CD4-positive, alpha-beta T cell treated with Interleukin-15 for 1 hour (primary cell): ENCODE data around the gene TRIM63.

Source experiments
- DNase-seq: peaks from one replicate; pipeline ENCODE4 v3.0.0-alpha.2; 2020

TRIM63 gene

DNA sequence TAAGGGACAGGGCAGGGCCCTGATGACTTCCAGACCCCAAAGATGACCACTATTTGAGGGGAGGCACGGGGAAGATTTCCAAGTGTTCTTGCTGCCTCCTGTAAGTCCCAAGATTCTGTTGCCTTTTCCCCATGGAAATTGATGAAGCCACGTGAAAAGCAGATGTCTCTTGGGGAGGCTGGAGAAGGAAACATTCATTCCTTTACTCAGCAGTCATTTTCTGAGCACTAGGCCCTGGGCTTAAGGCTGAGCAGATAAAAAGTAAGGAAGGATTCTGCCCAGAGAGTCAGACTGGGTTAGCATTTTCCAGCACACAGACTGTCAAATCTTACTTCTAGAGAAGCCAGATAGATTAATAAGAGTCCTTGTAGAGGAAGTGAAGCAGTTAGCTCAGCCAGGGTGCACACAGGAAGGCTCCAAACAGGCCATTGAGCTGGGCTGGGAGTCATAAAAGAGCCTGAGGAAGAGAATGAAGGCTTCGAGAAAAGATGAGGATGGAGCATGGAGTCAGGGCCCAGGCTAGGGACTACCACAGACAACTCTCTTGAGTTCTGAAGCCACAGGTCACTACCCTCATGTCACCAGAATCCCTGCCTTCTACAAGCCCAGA is 35.7 kb downstream of the TRIM63 start:
- no peak for DNase-seq

DNA sequence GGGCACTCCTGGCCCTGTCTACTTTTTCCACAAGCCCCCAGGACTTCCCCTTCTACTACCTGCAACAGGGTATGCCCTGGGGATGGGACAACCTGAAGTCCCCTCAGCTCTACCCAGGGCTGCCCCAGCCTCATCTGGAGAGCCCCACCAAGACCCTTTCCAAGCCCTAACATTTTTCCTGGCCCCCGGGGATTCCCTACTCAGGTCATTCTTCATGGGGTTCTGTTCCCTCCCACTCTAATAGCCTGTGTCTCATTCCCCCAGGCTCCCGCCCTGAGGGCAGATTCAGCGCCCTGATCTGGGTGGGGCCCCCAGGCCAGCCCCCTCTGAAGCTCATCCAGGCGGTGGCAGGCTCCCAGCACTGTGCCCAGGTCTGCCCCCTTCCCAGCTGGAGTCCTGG is 36.2 kb downstream of the TRIM63 start:
- DNase-seq = no peak

DNA sequence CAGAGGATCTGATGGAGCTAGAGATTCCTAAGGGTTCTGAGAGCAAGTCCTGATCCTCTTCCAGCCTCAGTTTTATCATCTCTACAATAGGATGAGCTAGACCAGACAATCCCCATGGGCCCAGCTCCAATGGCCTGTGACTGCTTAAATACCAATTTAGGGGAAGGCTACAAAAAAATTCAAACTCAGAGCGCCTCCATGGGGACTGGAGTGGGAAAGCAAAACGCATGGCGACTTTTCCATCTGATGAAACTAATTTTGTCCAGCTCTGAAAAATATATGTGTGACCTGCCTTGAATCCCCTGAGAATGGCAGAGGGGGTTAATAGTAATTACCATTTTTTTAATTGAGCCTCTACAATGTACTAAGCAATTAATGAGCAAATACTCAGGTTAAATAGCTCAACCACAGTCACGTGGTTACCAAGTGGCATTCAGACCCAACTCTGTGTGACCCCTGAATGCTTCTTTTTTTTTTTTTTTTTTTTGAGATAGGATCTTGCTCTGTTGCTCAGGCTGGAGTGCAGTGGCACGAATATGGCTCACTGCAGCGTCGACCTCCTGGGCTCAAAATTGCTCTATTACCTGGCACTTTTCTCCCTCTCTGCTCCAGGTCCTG is 37.5 kb downstream of the TRIM63 start:
- DNase-seq = no peak

DNA sequence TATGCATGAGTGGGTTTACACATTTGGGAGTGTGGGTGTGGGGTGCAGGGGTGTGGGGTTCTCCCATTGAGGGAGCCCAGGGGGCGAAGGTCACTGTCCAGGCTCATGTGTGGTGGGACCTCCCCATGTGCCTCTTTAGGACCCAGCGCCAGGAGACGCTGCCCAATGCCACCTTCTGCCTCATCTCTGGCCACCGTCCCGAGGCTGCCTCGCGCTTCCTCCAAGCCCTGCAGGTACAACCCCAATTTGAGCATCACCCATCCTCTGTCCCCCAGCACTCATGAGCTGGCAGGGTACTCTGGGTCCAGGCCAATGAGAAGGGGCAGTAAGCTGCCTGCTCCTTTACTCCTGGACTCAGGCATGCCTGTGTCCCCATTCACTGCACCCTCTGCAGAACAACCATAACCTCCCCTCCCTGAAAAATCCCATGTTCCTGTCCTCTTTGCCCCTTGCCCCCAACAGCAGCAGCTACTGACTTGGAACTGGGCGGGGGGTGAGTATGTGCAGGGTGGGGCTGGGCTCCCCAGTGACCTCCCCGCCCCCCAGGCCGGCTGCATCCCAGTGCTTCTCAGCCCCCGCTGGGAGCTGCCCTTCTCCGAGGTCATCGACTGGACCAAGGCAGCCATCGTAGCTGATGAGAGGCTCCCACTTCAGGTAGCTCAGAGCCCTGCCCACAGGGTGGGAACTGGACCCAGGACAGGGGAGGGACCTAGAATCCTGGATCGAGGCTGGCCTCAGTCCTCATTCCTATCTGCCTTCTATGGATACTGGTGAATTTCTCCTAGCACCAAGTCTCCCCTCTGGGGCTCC is 38.2 kb downstream of the TRIM63 start:
- no peak for DNase-seq

DNA sequence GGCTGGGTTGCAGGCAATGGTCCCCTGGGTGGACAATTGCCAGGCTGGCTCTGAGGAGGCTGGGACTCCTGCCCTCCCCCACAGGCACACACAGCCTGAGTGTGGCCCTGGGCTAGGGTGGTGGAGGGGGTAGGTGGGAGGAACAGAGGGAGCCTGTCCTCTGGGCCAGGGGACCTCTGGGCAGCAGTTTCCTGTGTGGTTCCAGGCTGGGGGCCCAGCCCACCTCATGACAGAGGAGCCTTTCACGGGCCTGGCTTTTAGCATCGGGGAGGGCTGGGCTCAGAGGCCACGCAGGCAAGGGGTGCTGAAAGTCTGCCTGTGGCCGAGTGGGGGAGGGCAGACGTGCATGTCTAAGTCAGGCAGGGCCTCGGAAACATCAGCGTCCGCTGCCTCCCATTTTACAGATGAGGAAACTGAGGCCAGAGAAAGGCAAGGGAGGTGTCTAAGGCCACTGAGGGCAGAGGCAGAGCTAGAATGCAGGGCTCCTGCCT is 38.9 kb downstream of the TRIM63 start:
- no peak for DNase-seq

DNA sequence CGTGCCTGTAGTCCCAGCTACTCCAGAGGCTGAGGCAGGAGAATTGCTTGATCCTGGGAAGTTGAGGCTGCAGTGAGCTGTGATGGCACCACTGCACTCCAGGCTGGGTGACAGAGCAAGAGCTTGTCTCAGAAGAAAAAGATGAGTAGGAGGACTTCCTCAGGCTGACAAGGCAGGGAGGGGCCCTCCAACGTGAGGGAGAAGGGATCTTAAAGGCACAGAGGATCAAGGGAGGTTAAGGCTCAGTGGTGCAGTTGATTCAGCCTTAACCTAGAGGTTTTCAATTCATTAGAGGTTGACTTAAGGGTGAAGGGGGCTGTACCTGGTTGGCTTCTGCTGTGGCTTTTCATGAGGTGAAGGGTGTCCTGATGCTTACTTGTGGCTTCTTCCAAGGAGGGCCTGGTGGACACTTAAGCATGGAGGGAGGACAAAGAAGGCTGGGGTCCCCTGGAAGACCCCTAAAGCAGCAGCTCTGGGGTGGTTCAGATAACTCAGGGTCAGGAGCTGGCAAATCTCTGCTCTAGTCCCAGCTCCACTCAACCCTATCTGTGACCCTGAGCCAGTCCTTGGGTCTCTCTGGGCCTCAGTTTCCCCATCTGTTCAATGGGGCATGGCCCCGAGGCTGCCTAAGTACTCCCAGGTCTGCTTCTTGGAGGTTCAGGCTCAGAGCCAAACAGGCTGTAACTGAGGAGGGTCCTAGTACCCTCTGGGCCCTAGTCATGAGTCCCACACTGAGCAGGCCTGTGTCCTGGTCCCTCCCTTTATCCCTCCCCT is 39.5 kb downstream of the TRIM63 start:
- no peak for DNase-seq

DNA sequence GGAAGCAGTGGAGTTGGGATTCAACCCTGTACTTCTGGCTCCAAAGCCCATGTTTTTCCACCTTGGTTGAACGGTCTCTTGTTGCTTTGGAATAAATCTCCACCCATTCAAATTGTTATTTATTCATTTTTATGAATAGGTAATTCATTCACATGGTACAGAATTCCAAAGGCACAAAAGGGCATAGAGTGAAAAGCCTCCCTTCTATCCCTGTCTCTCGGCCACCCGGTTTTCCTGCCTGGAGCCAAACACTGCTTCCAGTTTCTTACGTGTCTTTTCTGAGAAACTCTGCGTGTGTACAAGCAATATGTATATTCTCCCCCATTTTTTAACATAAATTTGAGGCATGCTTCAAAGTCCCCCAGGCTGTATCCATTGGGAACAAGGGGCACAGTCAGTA is 41.9 kb downstream of the TRIM63 start:
- no peak for DNase-seq

DNA sequence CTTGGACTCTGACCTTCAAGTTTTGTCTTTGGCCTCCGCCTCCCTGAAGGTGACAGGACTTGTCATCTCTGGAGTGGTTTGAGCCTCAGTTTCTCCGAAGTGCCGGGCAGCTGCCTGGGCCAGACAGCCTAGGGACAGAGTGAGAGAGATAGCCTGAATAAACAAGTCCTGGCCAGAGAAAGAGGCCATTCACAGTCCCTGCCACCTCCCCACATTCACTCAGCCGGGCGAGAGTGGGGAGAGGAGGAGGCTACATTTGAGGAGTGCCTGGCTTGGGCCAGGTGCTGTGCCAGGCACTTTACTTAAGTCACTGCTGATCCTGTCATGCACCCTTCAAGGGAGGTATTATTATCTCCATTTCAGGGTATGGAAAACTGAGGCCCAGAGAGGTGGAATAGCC is 42.4 kb downstream of the TRIM63 start:
- DNase-seq = no peak

DNA sequence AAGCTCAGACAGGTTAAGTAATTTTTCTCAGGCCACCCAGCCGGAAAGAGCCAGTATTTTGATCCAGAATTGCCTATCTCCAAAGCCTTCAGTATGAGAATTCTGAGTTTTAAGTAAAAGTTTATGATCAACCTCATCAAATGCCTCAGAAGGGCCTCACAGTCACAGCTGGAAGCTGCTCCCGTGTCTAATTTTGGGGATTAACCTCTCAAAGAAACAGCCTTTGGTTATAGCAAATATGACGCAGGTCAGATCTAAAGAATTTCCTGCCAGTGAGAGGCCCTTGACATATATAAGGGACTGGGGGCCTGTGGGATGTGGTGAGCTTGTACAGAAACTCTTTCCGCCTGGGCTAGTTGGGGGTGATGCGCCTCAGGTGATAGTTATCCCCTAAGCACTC is 43.6 kb downstream of the TRIM63 start:
- DNase-seq = no peak

DNA sequence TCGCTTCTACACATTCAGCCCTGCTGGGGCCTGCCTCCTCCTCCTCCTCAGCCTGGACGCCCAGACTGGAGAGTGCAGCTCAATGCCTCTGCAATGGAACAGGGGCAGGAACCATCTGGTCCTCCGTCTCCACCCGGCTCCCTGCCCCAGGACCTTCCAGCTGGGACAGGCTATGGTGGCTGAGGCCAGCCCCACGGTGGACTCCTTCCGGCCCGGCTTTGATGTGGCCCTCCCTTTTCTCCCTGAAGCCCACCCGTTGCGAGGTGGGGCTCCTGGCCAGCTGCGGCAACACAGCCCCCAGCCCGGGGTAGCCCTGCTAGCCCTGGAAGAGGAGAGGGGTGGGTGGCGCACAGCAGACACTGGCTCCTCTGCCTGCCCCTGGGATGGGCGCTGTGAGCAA is 44.4 kb downstream of the TRIM63 start:
- no peak for DNase-seq

DNA sequence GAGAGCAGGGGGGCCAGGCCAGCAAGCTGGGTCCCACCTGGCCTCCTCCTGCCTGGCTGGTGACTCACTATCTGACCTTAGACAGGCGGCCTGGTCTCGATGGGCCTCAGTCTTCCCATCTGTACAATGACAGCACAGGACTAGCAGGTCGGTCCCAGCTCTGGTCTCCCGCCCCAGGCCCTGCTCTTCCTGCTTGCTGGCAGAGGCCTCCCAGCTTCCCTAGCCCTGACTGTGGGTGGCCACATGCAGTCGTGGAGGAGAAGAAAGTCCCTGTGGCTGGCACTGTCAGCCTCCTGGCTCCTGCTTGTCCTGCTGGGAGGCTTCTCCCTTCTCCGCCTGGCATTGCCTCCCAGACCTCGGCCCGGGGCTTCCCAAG is 45.0 kb downstream of the TRIM63 start:
- no peak for DNase-seq

DNA sequence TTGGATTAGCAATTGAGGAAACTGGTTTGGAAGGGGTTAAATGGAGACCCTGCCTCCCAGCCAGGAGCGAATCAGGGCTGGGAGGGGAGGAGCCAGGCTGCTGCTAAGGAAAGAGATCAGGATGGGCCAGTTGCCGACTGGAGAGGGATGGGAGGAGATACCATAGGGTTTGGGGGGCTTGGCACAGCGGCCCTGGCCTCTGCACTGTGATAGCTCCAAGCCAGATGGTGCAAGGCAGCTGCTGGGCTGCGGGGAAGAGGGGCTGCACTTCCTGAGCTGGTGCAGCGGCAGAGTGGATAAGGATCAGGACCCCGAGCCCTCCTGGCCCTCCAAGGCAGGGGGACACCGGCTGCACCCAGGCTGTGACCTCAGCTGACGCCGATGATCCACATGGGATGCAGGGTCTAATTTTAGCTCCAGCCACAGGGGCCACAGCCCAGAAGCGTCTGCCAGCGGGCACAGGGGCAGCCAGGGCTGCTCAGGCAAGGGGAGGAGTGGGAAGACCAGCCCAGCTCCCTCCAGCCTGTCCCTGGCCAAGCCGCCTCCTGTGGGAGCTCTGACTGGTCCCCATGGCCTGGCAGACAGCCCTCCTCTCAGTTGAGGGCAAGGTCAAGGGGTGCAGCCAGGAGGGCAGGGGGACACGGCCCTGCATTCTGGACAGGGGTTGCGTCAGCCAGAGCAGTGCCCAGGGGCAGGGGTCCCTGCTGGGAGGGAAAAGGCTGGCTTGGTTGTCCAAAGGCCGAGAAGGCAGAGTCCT is 45.6 kb downstream of the TRIM63 start, which contains the start of gene EXTL1:
EXTL1 (plus strand) TSS at position 129 of the 757 bp plus-strand sequence. CDS start 872 bp downstream, outside the sequence.
- no peak for DNase-seq

DNA sequence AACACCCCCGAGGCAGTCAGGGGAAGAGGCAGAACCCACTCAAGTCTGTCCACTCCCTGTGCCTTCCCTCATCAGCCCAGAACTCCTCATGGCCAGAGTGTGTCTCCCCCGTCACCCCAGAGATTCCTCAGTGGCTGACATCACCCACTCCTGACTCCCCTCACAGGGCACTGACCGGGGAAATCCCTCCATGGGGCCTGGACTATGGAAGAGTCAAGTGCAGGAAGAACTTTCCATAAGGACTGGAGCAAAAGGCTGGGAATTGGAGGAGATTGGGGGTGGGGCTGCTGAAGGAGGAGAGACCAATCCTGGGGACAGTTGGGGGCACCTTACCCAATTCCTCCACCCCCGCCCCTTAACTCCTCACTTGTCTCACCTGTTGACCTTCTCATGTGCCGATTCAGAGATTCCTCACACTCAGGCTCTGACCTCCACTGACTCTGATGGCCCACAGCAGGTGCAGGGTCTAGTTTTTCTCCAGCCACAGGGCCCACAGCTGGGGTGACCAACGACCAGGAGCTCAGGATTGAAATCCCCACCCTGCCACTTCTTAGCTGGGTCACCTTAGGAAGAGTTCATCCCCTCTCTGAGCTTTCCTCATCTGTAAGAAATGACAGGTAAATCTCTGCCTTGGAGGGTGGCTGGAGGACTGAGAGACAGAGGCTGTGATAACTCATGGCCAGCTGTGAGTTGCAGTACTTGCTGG is 46.3 kb downstream of the TRIM63 start:
- no peak for DNase-seq

DNA sequence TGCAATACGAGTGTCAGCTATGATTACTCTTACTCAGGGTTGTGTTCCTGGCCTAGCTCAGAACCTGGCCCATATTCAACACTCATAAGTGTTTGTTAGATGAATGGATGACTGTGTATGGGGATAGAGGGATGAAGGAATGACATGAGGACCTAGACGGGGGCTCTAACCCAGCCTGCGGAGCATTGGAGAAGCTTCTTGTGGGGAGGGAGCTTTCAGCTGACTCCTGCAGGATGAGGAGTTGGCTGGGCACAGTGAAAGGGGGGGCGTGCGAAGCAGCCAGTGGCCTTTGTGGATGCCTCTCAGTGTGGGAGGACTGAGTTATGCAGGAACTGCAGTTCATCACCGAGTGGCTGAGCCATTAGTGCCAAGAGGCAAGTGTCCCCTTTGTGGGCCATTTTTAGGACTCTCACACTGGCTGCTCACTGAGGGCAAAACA is 47.1 kb downstream of the TRIM63 start:
- no peak for DNase-seq

DNA sequence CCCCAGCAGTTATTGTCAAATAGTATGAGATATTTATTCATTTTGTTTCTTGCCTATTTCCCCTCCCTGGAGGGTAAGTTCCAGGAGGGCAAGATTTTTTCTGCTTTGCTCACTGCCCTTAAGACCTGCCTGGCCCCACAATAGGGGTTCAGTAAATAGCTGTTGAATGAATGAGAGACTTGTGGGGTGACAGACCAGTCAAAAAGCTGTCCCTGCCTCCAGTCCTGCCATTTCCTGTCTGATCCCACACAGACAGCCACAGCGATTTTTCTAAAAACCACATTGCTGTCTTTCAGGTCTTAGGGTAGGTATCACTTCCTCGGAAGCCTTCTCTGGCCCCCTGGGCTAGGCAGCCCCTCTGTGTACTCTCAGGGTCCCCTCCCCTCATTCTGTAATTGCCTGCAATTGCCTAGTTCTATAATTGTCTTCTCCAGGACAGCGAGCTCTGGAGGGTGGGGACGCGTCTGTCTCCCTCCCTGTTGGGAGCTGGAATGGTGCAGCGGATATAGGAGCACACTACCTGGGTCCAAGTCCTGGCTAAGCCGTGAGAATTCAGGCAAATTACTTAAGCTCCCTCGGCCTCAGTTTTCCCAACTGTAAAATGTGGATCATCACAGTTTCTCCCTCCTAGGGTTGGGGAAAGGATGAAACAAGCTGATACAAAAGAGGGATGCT is 47.7 kb downstream of the TRIM63 start:
- DNase-seq = no peak

DNA sequence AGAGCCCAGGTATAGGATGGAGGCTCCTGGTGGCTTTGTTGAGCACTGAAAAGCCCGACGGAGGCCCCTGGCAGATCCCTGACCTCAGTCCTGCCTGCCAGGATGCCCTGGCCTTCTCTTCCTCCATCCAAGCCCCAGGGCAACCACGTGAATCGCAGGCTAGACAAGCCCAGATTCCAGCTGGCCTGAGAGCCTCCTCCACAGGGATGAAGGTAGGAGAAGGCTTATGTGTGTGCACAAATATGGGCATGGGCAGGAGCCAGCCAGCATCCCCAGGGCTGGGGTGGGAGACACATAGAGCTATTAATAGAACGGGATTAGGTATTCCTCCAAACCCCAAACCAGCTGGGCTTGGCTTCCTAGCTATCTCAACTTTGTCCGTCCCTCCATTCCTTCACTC is 49.8 kb downstream of the TRIM63 start:
- no peak for DNase-seq

DNA sequence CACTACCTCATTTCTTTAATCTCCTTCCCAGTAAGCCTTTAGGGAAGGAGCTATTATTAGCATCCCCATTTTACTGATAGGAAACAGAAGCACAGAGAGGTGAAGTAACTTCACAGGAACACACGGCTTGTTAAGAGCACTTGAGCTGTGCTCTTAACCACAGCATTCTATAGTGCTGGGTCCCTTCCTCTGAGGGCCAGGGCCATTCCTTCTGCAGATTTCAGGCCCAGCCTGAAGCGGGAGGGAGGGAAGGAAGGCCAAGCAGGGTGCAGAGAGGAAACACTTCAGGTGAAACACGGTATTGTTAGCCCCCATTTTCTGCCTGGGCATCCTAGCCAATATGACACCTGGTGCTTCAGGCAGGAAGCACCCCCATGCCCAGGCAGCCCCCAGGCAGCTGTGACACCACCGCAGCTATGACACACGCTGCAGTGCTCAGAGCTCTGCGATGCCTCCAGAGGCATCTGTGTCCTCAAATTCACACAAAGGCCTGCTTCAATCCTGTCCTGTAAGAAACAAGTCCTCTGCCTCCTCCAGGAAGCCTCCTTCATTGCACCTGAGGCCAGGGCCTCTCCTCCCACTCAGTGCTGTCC is 50.4 kb downstream of the TRIM63 start:
- no peak for DNase-seq

DNA sequence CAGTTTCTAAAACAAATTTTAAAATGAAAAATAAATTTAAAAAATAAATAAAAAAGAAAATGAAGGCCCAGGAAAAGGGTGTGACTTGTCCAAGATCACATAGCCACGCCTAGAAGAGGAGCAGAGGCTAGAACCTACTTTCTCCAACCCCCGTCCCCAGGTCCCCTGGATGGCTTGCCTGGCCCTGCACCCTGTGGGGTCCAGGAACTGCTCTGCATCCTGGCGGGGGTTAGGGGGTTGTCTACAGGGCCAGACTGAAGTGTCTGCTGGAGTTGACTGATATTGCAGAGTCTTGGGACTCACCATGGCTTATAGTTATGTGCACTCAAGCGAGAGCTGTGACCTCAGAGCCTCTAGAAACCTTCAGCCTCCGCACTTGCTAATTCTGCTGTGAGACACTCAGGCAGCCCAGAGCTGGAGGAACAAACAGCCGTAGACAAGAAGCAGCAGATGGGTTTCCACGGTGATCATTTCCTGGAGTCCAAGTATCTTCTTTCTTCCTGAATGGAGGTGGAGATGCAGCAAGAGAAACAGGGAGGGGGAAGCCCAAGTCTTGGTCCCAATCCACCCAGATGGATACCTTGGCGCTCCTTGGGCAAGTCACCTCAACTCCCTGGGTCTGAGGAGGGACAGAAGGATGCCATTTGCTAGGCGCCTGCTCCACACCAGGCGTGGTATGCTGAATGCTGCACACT is 51.0 kb downstream of the TRIM63 start:
- DNase-seq = no peak

DNA sequence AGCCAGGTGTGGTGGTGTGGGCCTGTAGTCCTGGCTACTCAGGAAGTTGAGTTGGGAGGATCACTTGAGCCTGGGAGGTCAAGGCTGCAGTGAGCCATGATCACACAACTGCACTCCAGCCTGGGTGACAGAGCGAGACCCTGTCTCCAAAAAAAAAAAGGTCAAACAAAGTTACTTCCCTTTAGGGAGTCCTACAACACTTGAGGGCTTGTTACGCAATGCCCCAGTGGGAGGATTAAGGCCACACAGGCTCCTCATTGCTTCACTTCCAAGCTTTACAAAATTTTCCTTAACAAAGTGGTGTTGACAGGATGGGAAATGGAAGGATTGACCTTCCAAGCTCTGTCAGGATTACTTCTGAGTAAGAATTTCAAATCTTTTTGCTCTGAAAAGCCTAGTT is 52.1 kb downstream of the TRIM63 start:
- DNase-seq = peak; percentile 37

DNA sequence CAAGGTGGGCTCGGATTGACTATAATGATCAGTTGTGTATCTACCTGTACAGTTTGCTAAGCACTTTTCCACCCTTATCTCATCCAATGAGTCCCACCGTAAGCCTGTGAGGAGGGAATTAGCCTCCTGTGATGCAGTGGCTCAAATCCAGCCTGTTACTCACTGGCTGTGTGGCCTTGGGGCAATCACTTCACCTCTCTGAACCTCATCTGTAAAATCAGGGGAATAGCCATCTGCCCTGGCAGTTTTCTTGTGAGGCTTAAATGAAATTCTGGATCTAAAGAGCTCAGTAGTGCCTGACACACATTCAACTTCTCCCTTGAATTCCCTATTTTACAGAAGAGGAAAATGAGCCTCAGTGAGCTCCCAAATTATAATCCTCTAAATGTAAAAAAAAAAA is 53.3 kb downstream of the TRIM63 start:
- DNase-seq = no peak
